ENCODE data around the gene DUSP19.

The DUSP19 gene

GRCh38 chr2:183126635-183127034 lies 48.1 kb downstream of the DUSP19 start:
- DNase-seq: no peak

GRCh38 chr2:183134016-183134415 lies 55.5 kb downstream of the DUSP19 start:
- DNase-seq: no peak

GRCh38 chr2:183148955-183149354 lies 70.4 kb downstream of the DUSP19 start:
- DNase-seq: no peak

DNA sequence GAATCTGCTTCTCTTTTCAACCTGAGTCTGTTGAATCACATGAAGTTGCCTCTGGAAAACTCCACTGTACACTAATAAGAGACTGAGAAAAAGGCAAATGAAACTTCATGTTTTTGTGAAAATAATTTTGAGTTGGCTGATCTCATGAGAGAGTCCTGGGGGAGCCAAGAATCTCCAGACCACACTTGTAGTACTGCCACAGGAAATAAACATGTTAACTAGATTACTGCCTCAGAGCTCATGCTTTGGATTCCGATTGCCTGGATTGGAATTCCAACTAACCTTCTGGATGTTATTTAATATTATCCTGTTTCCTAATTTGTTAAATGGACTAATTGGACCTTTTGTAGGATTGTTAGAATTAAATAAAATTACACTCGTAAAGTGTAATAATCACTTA lies 70.9 kb downstream of the DUSP19 start:
- DNase-seq: no peak
